ENCODE data around the gene MX2.

DNA sequence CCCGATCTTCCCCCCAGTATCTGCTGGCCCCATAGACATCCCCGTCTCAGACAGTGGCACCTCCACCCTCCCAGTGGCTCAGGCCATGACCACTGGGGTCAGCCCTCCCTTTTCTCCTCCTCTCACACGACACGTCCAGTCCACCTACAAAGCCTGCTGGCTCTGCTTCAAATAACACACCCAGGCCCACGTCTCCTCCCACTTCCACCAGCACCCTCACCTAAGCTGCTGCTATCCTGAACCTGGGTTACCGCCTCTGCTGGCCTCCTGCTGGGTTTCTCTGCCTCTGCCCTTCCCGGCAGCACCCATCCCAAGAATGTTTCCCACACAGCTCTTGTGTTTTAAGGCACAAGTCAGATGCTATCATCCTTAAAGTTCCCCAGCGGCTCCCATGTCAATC lies 26.0 kb downstream of the MX2 start:
- TF ChIP-seq, protein P1, sequence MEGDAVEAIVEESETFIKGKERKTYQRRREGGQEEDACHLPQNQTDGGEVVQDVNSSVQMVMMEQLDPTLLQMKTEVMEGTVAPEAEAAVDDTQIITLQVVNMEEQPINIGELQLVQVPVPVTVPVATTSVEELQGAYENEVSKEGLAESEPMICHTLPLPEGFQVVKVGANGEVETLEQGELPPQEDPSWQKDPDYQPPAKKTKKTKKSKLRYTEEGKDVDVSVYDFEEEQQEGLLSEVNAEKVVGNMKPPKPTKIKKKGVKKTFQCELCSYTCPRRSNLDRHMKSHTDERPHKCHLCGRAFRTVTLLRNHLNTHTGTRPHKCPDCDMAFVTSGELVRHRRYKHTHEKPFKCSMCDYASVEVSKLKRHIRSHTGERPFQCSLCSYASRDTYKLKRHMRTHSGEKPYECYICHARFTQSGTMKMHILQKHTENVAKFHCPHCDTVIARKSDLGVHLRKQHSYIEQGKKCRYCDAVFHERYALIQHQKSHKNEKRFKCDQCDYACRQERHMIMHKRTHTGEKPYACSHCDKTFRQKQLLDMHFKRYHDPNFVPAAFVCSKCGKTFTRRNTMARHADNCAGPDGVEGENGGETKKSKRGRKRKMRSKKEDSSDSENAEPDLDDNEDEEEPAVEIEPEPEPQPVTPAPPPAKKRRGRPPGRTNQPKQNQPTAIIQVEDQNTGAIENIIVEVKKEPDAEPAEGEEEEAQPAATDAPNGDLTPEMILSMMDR (IDR thresholded peaks at IDR 0.05; ENCODE audit: poor library complexity, severe bottlenecking): no peak
- no peak for TF ChIP-seq TAF1 (IDR thresholded peaks at IDR 0.05; ENCODE audit: low read depth)
- no peak for TF ChIP-seq POLR2AphosphoS5 (IDR thresholded peaks at IDR 0.05)
- no peak for TF ChIP-seq EP300 (conservative IDR thresholded peaks at IDR 0.05; ENCODE audit: poor library complexity, severe bottlenecking)
- no peak for TF ChIP-seq SMC3 (conservative IDR thresholded peaks at IDR 0.05; ENCODE audit: poor library complexity)
- TF ChIP-seq, protein P2, sequence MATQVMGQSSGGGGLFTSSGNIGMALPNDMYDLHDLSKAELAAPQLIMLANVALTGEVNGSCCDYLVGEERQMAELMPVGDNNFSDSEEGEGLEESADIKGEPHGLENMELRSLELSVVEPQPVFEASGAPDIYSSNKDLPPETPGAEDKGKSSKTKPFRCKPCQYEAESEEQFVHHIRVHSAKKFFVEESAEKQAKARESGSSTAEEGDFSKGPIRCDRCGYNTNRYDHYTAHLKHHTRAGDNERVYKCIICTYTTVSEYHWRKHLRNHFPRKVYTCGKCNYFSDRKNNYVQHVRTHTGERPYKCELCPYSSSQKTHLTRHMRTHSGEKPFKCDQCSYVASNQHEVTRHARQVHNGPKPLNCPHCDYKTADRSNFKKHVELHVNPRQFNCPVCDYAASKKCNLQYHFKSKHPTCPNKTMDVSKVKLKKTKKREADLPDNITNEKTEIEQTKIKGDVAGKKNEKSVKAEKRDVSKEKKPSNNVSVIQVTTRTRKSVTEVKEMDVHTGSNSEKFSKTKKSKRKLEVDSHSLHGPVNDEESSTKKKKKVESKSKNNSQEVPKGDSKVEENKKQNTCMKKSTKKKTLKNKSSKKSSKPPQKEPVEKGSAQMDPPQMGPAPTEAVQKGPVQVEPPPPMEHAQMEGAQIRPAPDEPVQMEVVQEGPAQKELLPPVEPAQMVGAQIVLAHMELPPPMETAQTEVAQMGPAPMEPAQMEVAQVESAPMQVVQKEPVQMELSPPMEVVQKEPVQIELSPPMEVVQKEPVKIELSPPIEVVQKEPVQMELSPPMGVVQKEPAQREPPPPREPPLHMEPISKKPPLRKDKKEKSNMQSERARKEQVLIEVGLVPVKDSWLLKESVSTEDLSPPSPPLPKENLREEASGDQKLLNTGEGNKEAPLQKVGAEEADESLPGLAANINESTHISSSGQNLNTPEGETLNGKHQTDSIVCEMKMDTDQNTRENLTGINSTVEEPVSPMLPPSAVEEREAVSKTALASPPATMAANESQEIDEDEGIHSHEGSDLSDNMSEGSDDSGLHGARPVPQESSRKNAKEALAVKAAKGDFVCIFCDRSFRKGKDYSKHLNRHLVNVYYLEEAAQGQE (IDR thresholded peaks at IDR 0.05; ENCODE audit: borderline replicate concordance): no peak
- no peak for TF ChIP-seq EZH2 (IDR thresholded peaks at IDR 0.05; ENCODE audit: borderline replicate concordance, insufficient read depth, low read length, poor library complexity, severe bottlenecking)
- no peak for TF ChIP-seq MXI1 (conservative IDR thresholded peaks at IDR 0.05; ENCODE audit: poor library complexity, severe bottlenecking)
- no peak for TF ChIP-seq RAD21 (conservative IDR thresholded peaks at IDR 0.05)

Data from neural cell (in vitro differentiated cells).